Naive thymus-derived CD4-positive, alpha-beta T cell (primary cell): ENCODE results near the gene GGNBP2. TPM values are rescaled to one million over a fixed set of nuclear protein-coding genes. Genes with fewer than 3 reads are reported as not detected.
A peak's percentile ranks its signal among the peaks of the same experiment; 100 is the strongest.

Experiments
- ATAC-seq: fragments of 150-1000 bp; cut with Tn5 transposase; 2 replicates; pipeline ENCODE4 v1.10.0; 2021; ENCODE audit warnings: mild to moderate bottlenecking, moderate library complexity
- CTCF ChIA-PET: fragments of 350-600 bp; sonication (Branson Sonifier 250); formaldehyde crosslinking; loops from one replicate; lab custom pipeline; 2021; ENCODE audit warnings: antibody characterized with exemption; lab: Charles Lee
- POLR2A ChIA-PET: fragments of 350-600 bp; sonication (Branson Sonifier 250); formaldehyde crosslinking; loops from one replicate; lab custom pipeline; 2021; ENCODE audit warnings: antibody characterized with exemption, inconsistent platforms; lab: Charles Lee
- DNase-seq, 9 donors: peaks; one replicate each; pipeline versions ENCODE4 v3.0.0 to v3.0.0-alpha.2; 2020 to 2022; ENCODE audit warnings: mixed read lengths in 1 of 9
- H3K27ac ChIP-seq: one replicate; pipeline ENCODE4 v1.7.0; 2013; ENCODE audit warnings: mild to moderate bottlenecking, low read depth, low read length, moderate library complexity
- H3K27me3 ChIP-seq, 2 donors: one replicate each; pipeline ENCODE4 v1.7.0; 2013; ENCODE audit warnings: low read length in 2 of 2, mild to moderate bottlenecking in 2 of 2, moderate library complexity in 2 of 2; ENCODE audit not compliant: control insufficient read depth in 2 of 2, insufficient read depth in 2 of 2
- H3K36me3 ChIP-seq, 3 experiments: 1 replicate in 2 of 3; 2 replicates in 1 of 3; pipeline ENCODE4 v1.7.0; 2013; ENCODE audit warnings: low read length in 3 of 3, mild to moderate bottlenecking in 3 of 3, moderate library complexity in 1 of 3; ENCODE audit not compliant: insufficient read depth in 3 of 3, control insufficient read depth in 2 of 3
- H3K4me1 ChIP-seq, 2 donors: one replicate each; pipeline ENCODE4 v1.7.0; 2013; ENCODE audit warnings: low read length in 2 of 2, mild to moderate bottlenecking in 2 of 2, moderate library complexity in 1 of 2; ENCODE audit not compliant: control insufficient read depth in 2 of 2, insufficient read depth in 2 of 2
- H3K4me3 ChIP-seq: 2 replicates; pipeline ENCODE4 v1.7.0; 2013; ENCODE audit warnings: mild to moderate bottlenecking, low read length
- H3K9me3 ChIP-seq, 3 experiments: 1 replicate in 2 of 3; 2 replicates in 1 of 3; pipeline ENCODE4 v1.7.0; 2013; ENCODE audit warnings: low read length in 3 of 3; ENCODE audit not compliant: control insufficient read depth in 2 of 3
- H3K27ac Mint-ChIP-seq, 9 donors: one replicate each; pipeline ENCODE4 v1.8.0; 2020 to 2022; ENCODE audit warnings: mixed read lengths in 9 of 9, mild to moderate bottlenecking in 8 of 9, moderate library complexity in 5 of 9, inconsistent platforms in 2 of 9
- H3K27me3 Mint-ChIP-seq, 5 donors: one replicate each; pipeline ENCODE4 v1.8.0; 2021 to 2022; ENCODE audit warnings: mixed read lengths in 5 of 5, mild to moderate bottlenecking in 1 of 5
- H3K36me3 Mint-ChIP-seq, 5 donors: one replicate each; pipeline ENCODE4 v1.8.0; 2020 to 2022; ENCODE audit warnings: mixed read lengths in 5 of 5, mild to moderate bottlenecking in 3 of 5, inconsistent platforms in 1 of 5
- H3K4me1 Mint-ChIP-seq, 7 donors: one replicate each; pipeline ENCODE4 v1.8.0; 2020 to 2022; ENCODE audit warnings: mixed read lengths in 7 of 7, mild to moderate bottlenecking in 3 of 7, inconsistent platforms in 1 of 7
- H3K4me3 Mint-ChIP-seq, 10 donors: one replicate each; pipeline ENCODE4 v1.8.0; 2020 to 2022; ENCODE audit warnings: mild to moderate bottlenecking in 10 of 10, mixed read lengths in 10 of 10, moderate library complexity in 6 of 10, inconsistent platforms in 2 of 10
- H3K9me3 Mint-ChIP-seq, 11 donors: one replicate each; pipeline ENCODE4 v1.8.0; 2020 to 2022; ENCODE audit warnings: mixed read lengths in 11 of 11, mild to moderate bottlenecking in 4 of 11, inconsistent platforms in 1 of 11, moderate library complexity in 1 of 11
- intact Hi-C, 2 donors: fragments of 100-400 bp; cut with micrococcal nuclease; formaldehyde crosslinking; loops; one replicate each; pipeline ENCODE4 v1.15.1; 2023
- polyA plus RNA-seq, 2 donors: library from polyadenylated mRNA; unstranded; fragments of 300-500 nt; fragmentation: Illumina TruSeq; gene quantifications; one replicate each; pipeline ENCODE4 v1.2.3, GENCODE V29; 2021
- total RNA-seq, 6 experiments: library from RNA in 5 of 6; stranded (reverse) in 5 of 6; gene quantifications; 1 replicate in 5 of 6; 2 replicates in 1 of 6; pipeline ENCODE4 v1.2.3 and lab custom pipeline; 2021 to 2026

GGNBP2 gene
- total and polyA plus RNA-seq, 7 experiments from 2014 or later = 60.4 to 173 (median 138) TPM

DNA sequence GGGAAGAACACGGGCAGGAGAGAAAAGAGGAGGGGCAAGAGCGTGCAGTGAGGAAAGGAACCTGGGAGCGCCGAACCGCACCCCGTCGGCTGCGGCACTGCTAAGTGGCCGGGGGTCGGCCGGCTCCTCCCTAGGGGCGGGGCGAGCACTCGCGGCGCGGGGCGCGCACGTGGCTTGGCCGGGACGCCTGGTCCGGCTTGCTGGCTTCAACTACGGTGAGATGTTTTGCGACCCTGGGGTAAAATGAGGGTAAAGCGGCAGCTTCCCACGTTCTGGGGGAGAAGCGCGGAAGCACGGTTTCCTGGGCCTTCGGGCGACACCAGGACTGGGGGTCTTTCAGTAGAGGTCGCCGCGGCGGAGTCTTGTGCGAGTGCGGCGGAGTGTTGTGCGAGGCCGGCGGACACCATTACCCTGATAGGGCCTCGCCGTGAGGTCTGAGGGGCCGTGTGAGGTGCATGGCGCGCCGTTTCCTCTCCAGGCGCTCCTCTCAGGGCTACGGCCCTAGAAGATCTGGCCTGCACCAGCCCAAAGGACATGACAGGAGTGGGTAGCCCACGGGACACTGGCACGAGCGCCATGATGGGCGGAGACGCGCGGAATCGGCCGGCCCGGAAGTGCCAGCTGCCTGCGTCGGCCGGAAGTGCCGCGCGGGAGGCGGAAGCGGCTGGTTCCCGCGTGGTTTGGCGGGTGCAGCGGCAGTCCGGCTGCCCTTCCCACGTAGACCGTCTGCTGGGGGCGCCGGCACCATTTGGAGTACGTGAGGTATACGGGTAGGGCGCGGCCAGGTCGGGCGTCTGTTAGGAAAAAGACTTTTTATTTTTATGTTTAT is 9.7 kb upstream of the GGNBP2 start, which contains the start of the genes MYO19 and PIGW:
Gene MYO19 (minus strand): TSS at position 29 of the 829 bp plus-strand sequence. CDS start 2,330 bp downstream, outside the sequence.
Gene PIGW (plus strand): TSS at position 148 of the 829 bp plus-strand sequence. CDS start 2,115 bp downstream, outside the sequence.
- Mint-ChIP-seq H3K27ac (peak within 1 kb of the TSS; percentile 94 to 99 (median 97)), H3K4me1 (peaks cover 5 to 38% (median 12%) of the 10 kb centered on the region in 7 donors), H3K9me3 (peaks cover 0 to 3% (median 0%) of the 10 kb centered on the region in 11 donors), H3K36me3 (peaks cover 0 to 23% (median 5%) of the 10 kb centered on the region in 5 donors), H3K27me3 (no peaks in the 10 kb centered on the region), H3K4me3 (peak within 1 kb of the TSS; percentile 93 to 100 (median 98))
- intact Hi-C loops = loop anchor here (1.0 to 5.0 kb wide), 7 partner anchors 9 to 412 kb away; partner anchors contain the start of genes GGNBP2 (in 2 of the 2), ZNHIT3 (in 2 of the 2), AATF (in 1 of the 2) and DHRS11 (in 1 of the 2)
- ATAC-seq (peak; percentile 88), DNase-seq (peak; percentile 74 to 90 (median 81))
- Histone ChIP-seq H3K27ac (peak within 1 kb of the TSS; percentile 97), H3K27me3 (no peaks in the 10 kb centered on the region), H3K4me1 (peaks cover 6% of the 10 kb centered on the region in 2 donors), H3K4me3 (peak within 1 kb of the TSS; percentile 100), H3K9me3 (no peaks in the 10 kb centered on the region), H3K36me3 (peaks cover 0 to 18% (median 0%) of the 10 kb centered on the region in 3 experiments)
- ChIA-PET POLR2A (interaction anchor here (0.6 to 6.5 kb wide), 14 partner anchors 10 to 1369 kb away, joined by 3 to 130 read pairs (median 4); partner anchors contain the start of genes GGNBP2, MRM1 and ZNHIT3), CTCF (interaction anchor here (0.6 to 2.4 kb wide), 8 partner anchors 8 to 968 kb away, joined by 3 to 6 read pairs (median 3); no protein-coding TSS in a partner anchor)

DNA sequence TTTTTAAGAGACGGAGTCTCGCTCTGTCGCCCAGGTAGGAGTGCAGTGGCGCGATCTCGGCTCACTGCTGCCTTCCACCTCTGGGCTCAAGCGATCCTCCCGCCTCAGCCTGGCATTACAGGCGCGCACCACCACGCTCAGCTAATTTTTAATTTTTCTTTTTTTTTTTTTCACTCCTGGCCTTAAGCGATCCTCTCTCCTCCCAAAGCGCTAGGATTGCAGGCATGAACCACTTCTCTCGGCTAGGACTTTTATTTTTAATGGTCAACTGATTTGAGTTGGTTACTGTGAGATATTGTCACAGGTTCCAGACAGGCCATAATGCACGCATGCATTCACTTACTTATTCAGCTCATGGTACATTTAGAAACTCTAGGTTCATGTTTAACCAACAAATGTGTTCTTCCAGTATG is 9.0 kb upstream of the GGNBP2 start:
- no peaks in the 10 kb centered on the region for H3K9me3 ChIP-seq
- CTCF ChIA-PET = interaction anchor here (0.6 to 2.4 kb wide), 4 partner anchors 9 to 67 kb away, joined by 3 to 6 read pairs (median 4); no protein-coding TSS in a partner anchor
- H3K36me3 ChIP-seq = peaks cover 0 to 18% (median 0%) of the 10 kb centered on the region in 3 experiments
- peaks cover 5 to 38% (median 12%) of the 10 kb centered on the region in 7 donors for H3K4me1 Mint-ChIP-seq
- H3K9me3 Mint-ChIP-seq = peaks cover 0 to 3% (median 0%) of the 10 kb centered on the region in 11 donors
- POLR2A ChIA-PET = interaction anchor here (0.7 to 6.5 kb wide), 11 partner anchors 9 to 1369 kb away, joined by 3 to 130 read pairs (median 4); partner anchors contain the start of genes GGNBP2, MRM1 and ZNHIT3
- H3K4me3 Mint-ChIP-seq = peak overlapping the region; percentile 93 to 100 (median 98)
- ATAC-seq (no peak), DNase-seq (no peak)
- peak overlapping the region; percentile 100 for H3K4me3 ChIP-seq
- peaks cover 0 to 23% (median 5%) of the 10 kb centered on the region in 5 donors for H3K36me3 Mint-ChIP-seq
- H3K27me3 Mint-ChIP-seq = no peaks in the 10 kb centered on the region
- H3K4me1 ChIP-seq = peaks cover 6% of the 10 kb centered on the region in 2 donors
- H3K27ac ChIP-seq = peak overlapping the region; percentile 97
- H3K27me3 ChIP-seq = no peaks in the 10 kb centered on the region
- peak overlapping the region; percentile 94 to 99 (median 97) for H3K27ac Mint-ChIP-seq
- intact Hi-C loops = loop anchor here (1.0 to 5.0 kb wide), 5 partner anchors 9 to 412 kb away; partner anchors contain the start of genes GGNBP2 (in 2 of the 2), AATF (in 1 of the 2), DHRS11 (in 1 of the 2) and MRM1 (in 1 of the 2)

DNA sequence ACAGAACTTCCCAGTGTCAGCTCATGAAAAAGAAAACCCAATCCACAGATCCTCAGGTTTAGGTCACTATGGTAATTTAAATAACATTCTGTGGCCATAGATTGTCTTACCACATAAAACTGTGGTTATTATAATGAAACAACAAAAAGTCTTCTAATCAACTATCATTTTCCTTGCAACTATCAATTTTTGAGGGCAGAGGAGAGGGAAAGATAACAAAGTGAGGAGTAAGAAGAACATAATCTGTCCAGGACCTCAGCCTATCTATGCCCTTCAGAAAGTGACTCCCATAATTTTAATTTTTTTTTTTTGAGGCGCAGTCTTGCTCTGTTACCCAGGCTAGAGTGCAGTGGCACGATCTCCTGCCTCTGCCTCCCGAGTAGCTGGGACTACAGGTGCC is 4.0 kb upstream of the GGNBP2 start:
- peaks cover 0 to 8% (median 0%) of the 10 kb centered on the region in 3 experiments for H3K36me3 ChIP-seq
- DNase-seq (no peak), ATAC-seq (no peak)
- H3K27ac ChIP-seq = no peak overlapping the region
- H3K27me3 ChIP-seq = no peaks in the 10 kb centered on the region
- CTCF ChIA-PET = no interaction called here
- peaks cover 12 to 14% of the 10 kb centered on the region in 2 donors for H3K4me1 ChIP-seq
- intact Hi-C loops = loop anchor here in 1 of 2 donors (10.0 kb wide), 1 partner anchor 956 kb away; the partner anchor contains the start of gene AP2B1
- peaks cover 0 to 18% (median 5%) of the 10 kb centered on the region in 5 donors for H3K36me3 Mint-ChIP-seq
- no peaks in the 10 kb centered on the region for H3K27me3 Mint-ChIP-seq
- no peak overlapping the region for H3K4me3 Mint-ChIP-seq
- no peak overlapping the region for H3K4me3 ChIP-seq
- peaks cover 0 to 3% (median 0%) of the 10 kb centered on the region in 11 donors for H3K9me3 Mint-ChIP-seq
- H3K4me1 Mint-ChIP-seq = peaks cover 5 to 29% (median 15%) of the 10 kb centered on the region in 7 donors
- H3K27ac Mint-ChIP-seq = peak overlapping the region in 1 of 9 donors; percentile 10
- POLR2A ChIA-PET = interaction anchor here (1.2 to 1.4 kb wide), 3 partner anchors 10 to 61 kb away, joined by 3 to 5 read pairs (median 3); partner anchors contain the start of gene MRM1
- no peaks in the 10 kb centered on the region for H3K9me3 ChIP-seq

DNA sequence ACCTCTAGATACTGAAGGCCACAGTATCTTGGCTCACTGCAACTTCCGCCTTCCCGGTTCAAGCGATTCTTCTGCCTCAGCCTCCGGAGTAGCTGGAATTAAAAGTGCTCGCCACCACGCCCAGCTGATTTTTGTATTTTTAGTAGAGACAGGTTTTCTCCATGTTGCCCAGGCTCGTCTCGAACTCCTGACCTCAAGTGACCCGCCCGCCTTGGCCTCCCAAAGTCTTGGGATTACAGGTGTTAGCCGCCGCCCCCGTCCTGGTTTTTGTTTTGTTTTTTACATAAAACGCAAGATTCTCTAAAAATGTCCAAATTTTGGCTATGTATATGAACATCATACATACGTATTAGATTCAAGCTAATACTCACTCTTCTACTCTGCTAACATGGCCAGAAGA is 2.0 kb upstream of the GGNBP2 start:
- POLR2A ChIA-PET = interaction anchor here (4.4 to 7.7 kb wide), 2 partner anchors 8 to 59 kb away, joined by 52 to 130 read pairs; partner anchors contain the start of genes MRM1, MYO19 and PIGW
- Histone ChIP-seq H3K9me3 (no peaks in the 10 kb centered on the region), H3K27ac (no peak overlapping the region), H3K36me3 (peaks cover 0 to 12% (median 0%) of the 10 kb centered on the region in 3 experiments), H3K4me1 (peaks cover 21 to 24% of the 10 kb centered on the region in 2 donors), H3K4me3 (no peak overlapping the region), H3K27me3 (no peaks in the 10 kb centered on the region)
- H3K9me3 Mint-ChIP-seq = no peaks in the 10 kb centered on the region
- peaks cover 0 to 18% (median 4%) of the 10 kb centered on the region in 5 donors for H3K36me3 Mint-ChIP-seq
- CTCF ChIA-PET = interaction anchor here (1.4 kb wide), 1 partner anchor 18 kb away, joined by 4 read pairs; no protein-coding TSS in a partner anchor
- no peak for ATAC-seq
- no peak for DNase-seq
- peaks cover 5 to 29% (median 22%) of the 10 kb centered on the region in 7 donors for H3K4me1 Mint-ChIP-seq
- H3K4me3 Mint-ChIP-seq = peak overlapping the region in 2 of 10 donors; percentile 5 to 93
- intact Hi-C loops = loop anchor here in 1 of 2 donors (10.0 kb wide), 1 partner anchor 958 kb away; the partner anchor contains the start of gene AP2B1
- no peaks in the 10 kb centered on the region for H3K27me3 Mint-ChIP-seq
- H3K27ac Mint-ChIP-seq = peak overlapping the region in 3 of 9 donors; percentile 19 to 51 (median 21)

DNA sequence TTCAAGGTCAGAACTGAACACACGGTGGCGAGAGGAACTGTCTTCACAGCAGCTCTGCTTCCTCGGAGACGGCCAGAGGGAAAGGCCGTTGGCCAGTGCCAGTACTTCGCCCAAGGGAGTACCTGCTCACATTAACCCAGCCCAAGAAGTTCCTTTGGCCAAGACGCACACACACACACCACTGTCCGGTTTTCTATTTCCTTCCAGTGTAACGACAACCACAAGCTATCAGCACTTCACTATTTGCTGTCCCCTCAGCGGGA is 744 bp upstream of the GGNBP2 start:
- CTCF ChIA-PET = interaction anchor here (1.0 kb wide), 1 partner anchor 39 kb away, joined by 6 read pairs; no protein-coding TSS in a partner anchor
- H3K4me3 Mint-ChIP-seq = peak overlapping the region; percentile 87 to 97 (median 94)
- Histone ChIP-seq H3K4me1 (peaks cover 28 to 30% of the 10 kb centered on the region in 2 donors), H3K9me3 (no peaks in the 10 kb centered on the region), H3K36me3 (peaks cover 0 to 12% (median 0%) of the 10 kb centered on the region in 3 experiments), H3K27me3 (no peaks in the 10 kb centered on the region), H3K4me3 (peak overlapping the region; percentile 99), H3K27ac (peak overlapping the region; percentile 94)
- peak overlapping the region; percentile 92 to 100 (median 96) for H3K27ac Mint-ChIP-seq
- no peaks in the 10 kb centered on the region for H3K27me3 Mint-ChIP-seq
- H3K4me1 Mint-ChIP-seq = peaks cover 5 to 41% (median 33%) of the 10 kb centered on the region in 7 donors
- intact Hi-C loops = loop anchor here (1.0 to 10.0 kb wide), 5 partner anchors 9 to 959 kb away; partner anchors contain the start of genes AATF (in 1 of the 2), AP2B1 (in 1 of the 2) and MRM1 (in 1 of the 2)
- ATAC-seq (no peak), DNase-seq (no peak)
- H3K36me3 Mint-ChIP-seq = peaks cover 0 to 17% (median 4%) of the 10 kb centered on the region in 5 donors
- no peaks in the 10 kb centered on the region for H3K9me3 Mint-ChIP-seq
- POLR2A ChIA-PET = interaction anchor here (1.2 to 7.7 kb wide), 5 partner anchors 9 to 58 kb away, joined by 4 to 130 read pairs (median 12); partner anchors contain the start of genes MRM1, MYO19 and PIGW
